MM.1S (cell line): ENCODE measurements around the gene MAPK6.

Experiments
- EZH2phosphoT487 ChIP-seq: fragments of 300-600 bp; sonication (generic); IDR thresholded peaks from 2 replicates; pipeline ENCODE4 v1.6.1; 2018; ENCODE audit warnings: antibody characterized with exemption, low read length
- TF ChIP-seq, protein P1 (sequence below): fragments of 300-600 bp; sonication (generic); IDR thresholded peaks from 2 replicates; pipeline ENCODE4 v1.5.1; 2016; ENCODE audit warnings: antibody characterized with exemption, low read length, mixed read lengths

DNA sequence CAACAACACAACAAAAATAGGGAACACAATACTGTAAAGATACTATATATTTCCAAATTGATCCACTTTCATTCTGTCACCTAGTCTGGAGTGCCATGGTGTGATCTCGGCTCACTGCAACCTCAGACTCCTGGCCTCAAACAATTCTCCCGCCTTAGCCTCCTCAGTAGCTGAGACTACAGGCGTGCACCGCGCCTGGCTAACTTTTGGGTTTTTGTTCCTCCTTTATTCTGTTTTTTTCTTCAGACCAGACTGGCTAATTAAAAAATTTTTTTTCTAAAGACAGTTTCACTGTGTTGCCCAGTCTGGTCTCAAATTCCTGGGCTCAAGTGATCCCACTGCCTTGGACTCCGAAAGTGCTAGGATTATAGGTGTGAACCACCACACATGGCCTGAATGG lies 88.2 kb downstream of the MAPK6 start:
- no peak for TF ChIP-seq EZH2phosphoT487
- TF ChIP-seq, protein P1, sequence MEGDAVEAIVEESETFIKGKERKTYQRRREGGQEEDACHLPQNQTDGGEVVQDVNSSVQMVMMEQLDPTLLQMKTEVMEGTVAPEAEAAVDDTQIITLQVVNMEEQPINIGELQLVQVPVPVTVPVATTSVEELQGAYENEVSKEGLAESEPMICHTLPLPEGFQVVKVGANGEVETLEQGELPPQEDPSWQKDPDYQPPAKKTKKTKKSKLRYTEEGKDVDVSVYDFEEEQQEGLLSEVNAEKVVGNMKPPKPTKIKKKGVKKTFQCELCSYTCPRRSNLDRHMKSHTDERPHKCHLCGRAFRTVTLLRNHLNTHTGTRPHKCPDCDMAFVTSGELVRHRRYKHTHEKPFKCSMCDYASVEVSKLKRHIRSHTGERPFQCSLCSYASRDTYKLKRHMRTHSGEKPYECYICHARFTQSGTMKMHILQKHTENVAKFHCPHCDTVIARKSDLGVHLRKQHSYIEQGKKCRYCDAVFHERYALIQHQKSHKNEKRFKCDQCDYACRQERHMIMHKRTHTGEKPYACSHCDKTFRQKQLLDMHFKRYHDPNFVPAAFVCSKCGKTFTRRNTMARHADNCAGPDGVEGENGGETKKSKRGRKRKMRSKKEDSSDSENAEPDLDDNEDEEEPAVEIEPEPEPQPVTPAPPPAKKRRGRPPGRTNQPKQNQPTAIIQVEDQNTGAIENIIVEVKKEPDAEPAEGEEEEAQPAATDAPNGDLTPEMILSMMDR: no peak
